ENCODE measurements around the gene TGIF1.

DNA sequence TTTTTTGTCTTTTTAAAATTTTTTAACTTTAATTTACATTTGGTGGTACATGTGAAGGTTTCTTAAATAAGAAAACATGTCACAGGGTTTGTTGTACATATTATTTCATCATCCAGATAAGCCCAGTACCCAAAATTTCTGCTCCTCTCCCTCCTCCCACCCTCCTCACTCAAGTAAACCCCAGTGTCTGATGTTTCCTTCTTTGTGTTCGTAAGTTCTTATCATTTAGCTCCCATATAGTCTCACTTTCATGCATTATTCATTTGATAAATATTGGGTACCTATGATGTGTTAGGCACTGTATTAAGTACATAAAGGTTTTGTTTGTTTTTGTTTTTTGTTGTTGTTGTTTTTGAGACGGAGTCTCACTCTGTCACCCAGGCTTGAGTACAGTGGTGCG lies 5.7 kb upstream of the TGIF1 start:
- TF ChIP-seq, protein P1, sequence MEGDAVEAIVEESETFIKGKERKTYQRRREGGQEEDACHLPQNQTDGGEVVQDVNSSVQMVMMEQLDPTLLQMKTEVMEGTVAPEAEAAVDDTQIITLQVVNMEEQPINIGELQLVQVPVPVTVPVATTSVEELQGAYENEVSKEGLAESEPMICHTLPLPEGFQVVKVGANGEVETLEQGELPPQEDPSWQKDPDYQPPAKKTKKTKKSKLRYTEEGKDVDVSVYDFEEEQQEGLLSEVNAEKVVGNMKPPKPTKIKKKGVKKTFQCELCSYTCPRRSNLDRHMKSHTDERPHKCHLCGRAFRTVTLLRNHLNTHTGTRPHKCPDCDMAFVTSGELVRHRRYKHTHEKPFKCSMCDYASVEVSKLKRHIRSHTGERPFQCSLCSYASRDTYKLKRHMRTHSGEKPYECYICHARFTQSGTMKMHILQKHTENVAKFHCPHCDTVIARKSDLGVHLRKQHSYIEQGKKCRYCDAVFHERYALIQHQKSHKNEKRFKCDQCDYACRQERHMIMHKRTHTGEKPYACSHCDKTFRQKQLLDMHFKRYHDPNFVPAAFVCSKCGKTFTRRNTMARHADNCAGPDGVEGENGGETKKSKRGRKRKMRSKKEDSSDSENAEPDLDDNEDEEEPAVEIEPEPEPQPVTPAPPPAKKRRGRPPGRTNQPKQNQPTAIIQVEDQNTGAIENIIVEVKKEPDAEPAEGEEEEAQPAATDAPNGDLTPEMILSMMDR (conservative IDR thresholded peaks at IDR 0.05; ENCODE audit: low read length): no peak
- no peak for TF ChIP-seq EZH2phosphoT487 (IDR thresholded peaks at IDR 0.05; ENCODE audit: borderline replicate concordance)

Data from Loucy (cell line).